CD4-positive, alpha-beta T cell (primary cell): ENCODE data around the gene EEF1G. TPM values are rescaled to one million over a fixed set of nuclear protein-coding genes. Genes with fewer than 3 reads are reported as not detected.

Source experiments
- ATAC-seq: fragments of 200-7000 bp; cut with Tn5 transposase; one replicate; pipeline ENCODE4 v1.10.0; 2022; ENCODE audit warnings: mild to moderate bottlenecking; ENCODE audit not compliant: poor library complexity
- CTCF ChIA-PET: fragments of 350-600 bp; sonication (Branson Sonifier 250); formaldehyde crosslinking; loops from one replicate; lab custom pipeline; 2021; ENCODE audit warnings: antibody characterized with exemption, inconsistent platforms; lab: Charles Lee
- POLR2A ChIA-PET: fragments of 350-600 bp; sonication (Branson Sonifier 250); formaldehyde crosslinking; loops from one replicate; lab custom pipeline; 2021; ENCODE audit warnings: antibody characterized with exemption, inconsistent platforms; lab: Charles Lee
- DNase-seq, 14 experiments: peaks; one replicate each; pipeline ENCODE4 v3.0.0-alpha.2; 2013 to 2020; ENCODE audit warnings: mixed read lengths in 2 of 14
- H3K27ac ChIP-seq, 2 donors: one replicate each; pipeline versions ENCODE4 v1.5.1 to v1.7.0; 2013; ENCODE audit warnings: low read length in 2 of 2, low read depth in 1 of 2, mild to moderate bottlenecking in 1 of 2
- H3K27me3 ChIP-seq, 2 experiments: 1 replicate in 1 of 2; 2 replicates in 1 of 2; pipeline versions ENCODE4 v1.6.1 to v1.7.0; 2013; ENCODE audit warnings: low read length in 2 of 2, control low read depth in 1 of 2, mild to moderate bottlenecking in 1 of 2, moderate library complexity in 1 of 2; ENCODE audit not compliant: insufficient read depth in 2 of 2, control insufficient read depth in 1 of 2
- H3K36me3 ChIP-seq: one replicate; pipeline ENCODE4 v1.6.1; 2013; ENCODE audit warnings: low read length, control low read depth; ENCODE audit not compliant: insufficient read depth
- H3K4me1 ChIP-seq: one replicate; pipeline ENCODE4 v1.6.1; 2013; ENCODE audit warnings: low read length, control low read depth; ENCODE audit not compliant: insufficient read depth
- H3K4me3 ChIP-seq: one replicate; pipeline ENCODE4 v1.5.1; 2013; ENCODE audit warnings: mild to moderate bottlenecking, low read length, moderate library complexity
- H3K9me3 ChIP-seq, 2 experiments: 1 replicate in 1 of 2; 2 replicates in 1 of 2; pipeline versions ENCODE4 v1.6.1 to v1.7.0; 2013; ENCODE audit warnings: low read length in 2 of 2, mild to moderate bottlenecking in 2 of 2, control low read depth in 1 of 2, moderate library complexity in 1 of 2; ENCODE audit not compliant: control insufficient read depth in 1 of 2, insufficient read depth in 1 of 2
- H3K27ac Mint-ChIP-seq: one replicate; pipeline ENCODE4 v1.8.0; 2020; ENCODE audit warnings: mixed read lengths
- H3K27me3 Mint-ChIP-seq: one replicate; pipeline ENCODE4 v1.8.0; 2021; ENCODE audit warnings: mixed read lengths
- H3K36me3 Mint-ChIP-seq: one replicate; pipeline ENCODE4 v1.8.0; 2021; ENCODE audit warnings: low read depth, mixed read lengths
- H3K4me1 Mint-ChIP-seq: one replicate; pipeline ENCODE4 v1.8.0; 2021; ENCODE audit warnings: low read depth, mixed read lengths
- H3K4me3 Mint-ChIP-seq: one replicate; pipeline ENCODE4 v1.8.0; 2020; ENCODE audit warnings: mild to moderate bottlenecking, mixed read lengths
- H3K9me3 Mint-ChIP-seq: one replicate; pipeline ENCODE4 v1.8.0; 2020; ENCODE audit warnings: mixed read lengths
- CTCF ChIP-seq: fragments of 200-600 bp; IDR thresholded peaks from one replicate; pipeline ENCODE4 v1.8.0; 2022; ENCODE audit warnings: antibody characterized with exemption, mild to moderate bottlenecking
- intact Hi-C, 2 experiments: fragments of 100-400 bp; cut with DNase I in 1 of 2; cut with micrococcal nuclease in 1 of 2; formaldehyde crosslinking; loops; one replicate each; pipeline versions ENCODE4 v1.15.1 to v1.9.0; 2023 to 2025; cut with DNase I, micrococcal nuclease
- total RNA-seq, 174 experiments: library from RNA in 2 of 174; stranded (reverse) in 2 of 174; gene quantifications; one replicate each; pipeline ENCODE4 v1.2.3 and lab custom pipeline; 2021 to 2026

EEF1G gene
- total RNA-seq, 2 experiments from 2014 or later, result 2,181 to 2,269 TPM

DNA sequence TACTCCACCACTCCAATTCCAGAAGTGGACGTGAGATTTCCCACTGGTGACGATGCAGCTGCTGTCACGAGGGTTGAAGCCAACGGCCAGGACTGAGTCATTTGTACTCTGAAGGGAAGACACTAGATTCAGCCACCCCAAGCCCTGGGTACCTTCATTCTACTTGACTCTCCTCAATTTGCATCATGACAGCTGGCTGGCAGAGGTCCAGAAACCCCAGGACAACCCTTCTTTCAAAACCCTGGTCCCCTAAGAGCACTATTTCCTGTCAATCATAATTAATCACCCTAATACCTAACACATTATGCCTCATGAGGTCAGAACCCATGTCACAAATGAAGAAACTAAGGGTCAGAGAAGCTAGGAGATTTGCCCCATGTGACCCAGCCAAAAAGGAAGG lies 34.0 kb upstream of the EEF1G start:
- ChIA-PET POLR2A (interaction anchor here (0.7 to 2.5 kb wide), 5 partner anchors 8 to 248 kb away, joined by 3 to 16 read pairs (median 4); partner anchors contain the start of gene TUT1), CTCF (no interaction called here)
- H3K27me3 Mint-ChIP-seq, result no peaks in the 10 kb centered on the region
- H3K27ac ChIP-seq, result no peak overlapping the region
- intact Hi-C loops, result loop anchor here in 1 of 2 experiments (10.0 kb wide), 1 partner anchor 157 kb away; the partner anchor contains the start of gene POLR2G
- no peaks in the 10 kb centered on the region for H3K9me3 Mint-ChIP-seq
- H3K27me3 ChIP-seq, result no peaks in the 10 kb centered on the region
- H3K27ac Mint-ChIP-seq, result no peak overlapping the region
- no peak overlapping the region for H3K4me3 ChIP-seq
- no peaks in the 10 kb centered on the region for H3K9me3 ChIP-seq
- peaks cover 63% of the 10 kb centered on the region for H3K36me3 Mint-ChIP-seq
- H3K4me1 ChIP-seq, result peaks cover 47% of the 10 kb centered on the region
- no peak for ATAC-seq
- peak in 2 of 14 experiments; percentile 53 to 66 for DNase-seq
- TF ChIP-seq CTCF, result no peak
- peak overlapping the region; percentile 43 for H3K4me3 Mint-ChIP-seq
- H3K4me1 Mint-ChIP-seq, result peaks cover 50% of the 10 kb centered on the region
- H3K36me3 ChIP-seq, result peaks cover 72% of the 10 kb centered on the region

DNA sequence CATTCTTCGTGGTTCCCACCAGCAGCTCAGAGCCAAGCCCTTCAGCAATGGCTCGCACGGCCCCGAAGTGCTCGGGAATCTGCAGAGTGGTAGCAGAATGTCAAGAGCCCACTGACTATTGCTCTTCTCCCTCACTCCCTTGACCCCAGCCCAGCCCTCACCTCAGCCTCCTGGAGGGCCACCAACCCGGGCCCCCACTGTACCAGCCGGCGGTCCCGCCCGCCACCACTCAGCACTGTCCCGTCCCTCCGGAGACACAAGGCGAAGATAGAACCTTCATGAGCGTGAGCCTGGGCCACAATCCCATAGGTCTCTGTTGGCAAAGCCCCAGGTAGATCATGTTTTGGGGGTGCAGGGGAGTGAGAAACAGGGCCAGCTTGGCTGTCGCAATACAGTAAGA lies 32.2 kb upstream of the EEF1G start:
- no peaks in the 10 kb centered on the region for H3K9me3 ChIP-seq
- peaks cover 69% of the 10 kb centered on the region for H3K36me3 ChIP-seq
- ChIA-PET CTCF (no interaction called here), POLR2A (interaction anchor here (0.5 to 1.1 kb wide), 4 partner anchors 13 to 59 kb away, joined by 3 to 5 read pairs (median 4); partner anchors contain the start of genes C11orf98, CSKMT and TUT1)
- no peaks in the 10 kb centered on the region for H3K27me3 ChIP-seq
- Mint-ChIP-seq H3K9me3 (no peaks in the 10 kb centered on the region), H3K36me3 (peaks cover 68% of the 10 kb centered on the region), H3K4me1 (peaks cover 46% of the 10 kb centered on the region), H3K27me3 (no peaks in the 10 kb centered on the region), H3K4me3 (peak overlapping the region; percentile 38), H3K27ac (no peak overlapping the region)
- no peak for TF ChIP-seq CTCF
- no peak overlapping the region for H3K4me3 ChIP-seq
- H3K27ac ChIP-seq, result no peak overlapping the region
- ATAC-seq (no peak), DNase-seq (no peak)
- intact Hi-C loops, result loop anchor here in 1 of 2 experiments (10.0 kb wide), 1 partner anchor 159 kb away; the partner anchor contains the start of gene POLR2G
- H3K4me1 ChIP-seq, result peaks cover 45% of the 10 kb centered on the region

DNA sequence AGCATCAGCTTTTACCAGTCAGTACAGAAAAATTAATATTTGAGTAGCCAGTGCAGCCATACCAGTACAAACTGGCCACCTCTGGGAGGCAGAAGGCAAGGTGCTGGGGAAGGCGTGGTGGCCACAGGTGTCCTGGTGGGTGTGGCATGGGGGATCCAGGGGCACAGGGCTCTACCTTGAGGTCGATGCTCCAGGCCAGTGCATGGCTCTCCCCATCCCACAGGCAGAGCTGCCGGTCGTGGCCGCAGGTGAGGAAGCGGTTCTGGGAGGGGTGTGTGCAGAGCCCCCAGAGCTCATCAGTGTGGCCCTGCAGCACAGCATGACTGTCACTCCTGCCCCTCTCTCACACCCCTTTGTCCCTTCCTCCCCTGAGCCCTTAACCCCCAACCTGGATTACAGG lies 31.8 kb upstream of the EEF1G start:
- H3K36me3 ChIP-seq, result peaks cover 65% of the 10 kb centered on the region
- POLR2A ChIA-PET, result interaction anchor here (0.5 to 1.1 kb wide), 4 partner anchors 14 to 250 kb away, joined by 3 to 5 read pairs (median 4); partner anchors contain the start of genes C11orf98, CSKMT and TUT1
- peaks cover 71% of the 10 kb centered on the region for H3K36me3 Mint-ChIP-seq
- no peaks in the 10 kb centered on the region for H3K27me3 Mint-ChIP-seq
- no peak overlapping the region for H3K27ac ChIP-seq
- no peak for ATAC-seq
- H3K4me3 ChIP-seq, result no peak overlapping the region
- TF ChIP-seq CTCF, result no peak
- DNase-seq, result no peak
- CTCF ChIA-PET, result no interaction called here
- peaks cover 47% of the 10 kb centered on the region for H3K4me1 Mint-ChIP-seq
- H3K4me1 ChIP-seq, result peaks cover 40% of the 10 kb centered on the region
- intact Hi-C loops, result loop anchor here in 1 of 2 experiments (10.0 kb wide), 1 partner anchor 159 kb away; the partner anchor contains the start of gene POLR2G
- no peaks in the 10 kb centered on the region for H3K9me3 ChIP-seq
- H3K27ac Mint-ChIP-seq, result no peak overlapping the region
- no peak overlapping the region for H3K4me3 Mint-ChIP-seq
- no peaks in the 10 kb centered on the region for H3K9me3 Mint-ChIP-seq
- H3K27me3 ChIP-seq, result no peaks in the 10 kb centered on the region
